Activated naive CD8-positive, alpha-beta T cell treated with anti-CD3 and anti-CD28 coated beads for 36 hours (primary cell): ENCODE results near the gene CCT4. TPM values are rescaled to one million over a fixed set of nuclear protein-coding genes. Genes with fewer than 3 reads are reported as not detected.
"Not testable (repeated sequence)": the region's sequence is repeated elsewhere in the genome, so short reads cannot be mapped to it uniquely, and the experiment has no call there.

Source experiments
- DNase-seq: peaks from one replicate; pipeline ENCODE4 v3.0.0; 2021
- H3K27ac Mint-ChIP-seq: one replicate; pipeline ENCODE4 v1.8.0; 2022; ENCODE audit warnings: mild to moderate bottlenecking, moderate library complexity, mixed read lengths
- H3K27me3 Mint-ChIP-seq: one replicate; pipeline ENCODE4 v1.8.0; 2022; ENCODE audit warnings: mild to moderate bottlenecking, mixed read lengths
- H3K36me3 Mint-ChIP-seq: one replicate; pipeline ENCODE4 v1.8.0; 2021; ENCODE audit warnings: mild to moderate bottlenecking, mixed read lengths
- H3K4me1 Mint-ChIP-seq: one replicate; pipeline ENCODE4 v1.8.0; 2021; ENCODE audit warnings: mixed read lengths
- H3K4me3 Mint-ChIP-seq: one replicate; pipeline ENCODE4 v1.8.0; 2022; ENCODE audit warnings: mild to moderate bottlenecking, moderate library complexity, mixed read lengths
- H3K9me3 Mint-ChIP-seq: one replicate; pipeline ENCODE4 v1.8.0; 2022; ENCODE audit warnings: mixed read lengths
- total RNA-seq, 2 experiments: library from RNA; stranded (reverse); gene quantifications; one replicate each; pipeline ENCODE4 v1.2.3, GENCODE V29; 2021

The CCT4 gene
- 100 to 1,000 TPM; 389 to 409 TPM for total RNA-seq

GRCh38 chr2:61888267-61889055, at the start of gene CCT4:
CCT4 (minus strand) TSS chr2:61888656; CDS start chr2:61888507, 149 bp downstream.
- H3K9me3 Mint-ChIP-seq = no peaks in the 10 kb centered on the region
- peak; percentile 92 for DNase-seq

DNA sequence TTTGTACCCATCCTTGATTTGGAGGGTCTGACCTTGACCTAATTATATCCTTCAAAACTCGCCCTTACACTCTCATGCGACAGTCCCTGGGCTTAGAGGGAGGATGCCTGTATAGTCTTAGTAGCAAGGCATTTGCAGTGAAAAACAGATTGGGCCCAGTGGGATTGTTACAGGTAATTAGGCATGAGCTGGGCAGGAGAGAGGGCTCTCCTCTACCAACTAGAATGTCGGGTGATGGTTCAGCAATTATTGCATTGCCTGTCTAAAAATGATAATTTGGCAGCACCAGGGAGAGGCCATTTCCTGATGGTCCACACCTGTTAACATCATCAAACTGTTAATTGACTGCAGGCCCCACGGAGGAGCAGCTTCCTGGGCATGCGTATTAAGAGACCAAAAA, 49.4 kb upstream of the CCT4 start:
- Mint-ChIP-seq H3K27ac (no peak overlapping the region), H3K4me1 (peaks cover under 1% of the 10 kb centered on the region), H3K4me3 (no peak overlapping the region), H3K36me3 (peaks cover 4% of the 10 kb centered on the region), H3K9me3 (no peaks in the 10 kb centered on the region), H3K27me3 (no peaks in the 10 kb centered on the region)
- DNase-seq = no peak

More at GRCh38 chr2:61888267-61889055, at the start of gene CCT4:
- Mint-ChIP-seq H3K4me3 (peak within 1 kb of the TSS; percentile 98), H3K36me3 (peaks cover 38% of the 10 kb centered on the region), H3K4me1 (peaks cover 31% of the 10 kb centered on the region), H3K27me3 (no peaks in the 10 kb centered on the region), H3K27ac (peak within 1 kb of the TSS; percentile 99)

- Mint-ChIP-seq H3K4me1 (no peaks in the 10 kb centered on the region), H3K4me3 (no peak overlapping the region), H3K27me3 (no peaks in the 10 kb centered on the region), H3K27ac (no peak overlapping the region), H3K9me3 (no peaks in the 10 kb centered on the region), H3K36me3 (peaks cover 4% of the 10 kb centered on the region)
- DNase-seq = no peak
These were observed 48.6 kb upstream of the CCT4 start for GRCh38 chr2:61937098-61937497.

DNA sequence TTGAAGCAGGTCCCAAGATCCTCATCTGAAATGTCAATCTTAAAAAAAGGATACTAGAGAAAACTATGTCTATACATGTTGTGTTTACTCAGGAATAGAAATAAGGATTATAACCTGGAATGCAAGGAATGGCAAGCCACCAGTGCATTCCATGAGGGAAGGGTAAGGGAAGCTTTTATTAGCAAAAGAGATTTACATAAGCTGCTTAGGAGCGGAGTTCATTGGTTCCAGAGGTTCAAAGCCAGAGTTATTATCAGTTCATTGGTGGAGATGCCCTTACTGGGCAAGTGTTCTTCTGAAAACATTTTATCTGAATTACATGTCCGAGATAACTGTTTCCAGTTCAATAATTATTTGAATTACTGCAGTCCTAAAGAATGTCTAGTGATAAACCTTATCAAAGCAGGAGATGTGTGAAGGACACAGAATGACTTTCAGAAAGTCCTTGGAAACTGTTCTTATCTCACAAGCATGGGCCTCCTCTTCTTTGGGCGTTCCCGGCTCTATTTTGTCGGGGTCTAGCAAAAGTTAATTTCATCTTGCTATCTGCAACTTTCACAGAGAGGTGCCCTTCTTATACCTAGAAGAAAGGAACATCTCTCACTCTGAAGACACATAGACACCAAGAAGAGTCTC, 40.5 kb upstream of the CCT4 start:
- Mint-ChIP-seq H3K9me3 (no peaks in the 10 kb centered on the region), H3K27me3 (no peaks in the 10 kb centered on the region), H3K36me3 (peaks cover 9% of the 10 kb centered on the region), H3K4me3 (no peak overlapping the region), H3K27ac (no peak overlapping the region), H3K4me1 (peaks cover 2% of the 10 kb centered on the region)
- no peak for DNase-seq

- Mint-ChIP-seq H3K36me3 (peaks cover 9% of the 10 kb centered on the region), H3K4me1 (peaks cover 2% of the 10 kb centered on the region), H3K27me3 (no peaks in the 10 kb centered on the region), H3K4me3 (no peak overlapping the region), H3K9me3 (no peaks in the 10 kb centered on the region), H3K27ac (no peak overlapping the region)
- no peak for DNase-seq
These were observed 38.3 kb upstream of the CCT4 start for GRCh38 chr2:61926531-61927477.

DNA sequence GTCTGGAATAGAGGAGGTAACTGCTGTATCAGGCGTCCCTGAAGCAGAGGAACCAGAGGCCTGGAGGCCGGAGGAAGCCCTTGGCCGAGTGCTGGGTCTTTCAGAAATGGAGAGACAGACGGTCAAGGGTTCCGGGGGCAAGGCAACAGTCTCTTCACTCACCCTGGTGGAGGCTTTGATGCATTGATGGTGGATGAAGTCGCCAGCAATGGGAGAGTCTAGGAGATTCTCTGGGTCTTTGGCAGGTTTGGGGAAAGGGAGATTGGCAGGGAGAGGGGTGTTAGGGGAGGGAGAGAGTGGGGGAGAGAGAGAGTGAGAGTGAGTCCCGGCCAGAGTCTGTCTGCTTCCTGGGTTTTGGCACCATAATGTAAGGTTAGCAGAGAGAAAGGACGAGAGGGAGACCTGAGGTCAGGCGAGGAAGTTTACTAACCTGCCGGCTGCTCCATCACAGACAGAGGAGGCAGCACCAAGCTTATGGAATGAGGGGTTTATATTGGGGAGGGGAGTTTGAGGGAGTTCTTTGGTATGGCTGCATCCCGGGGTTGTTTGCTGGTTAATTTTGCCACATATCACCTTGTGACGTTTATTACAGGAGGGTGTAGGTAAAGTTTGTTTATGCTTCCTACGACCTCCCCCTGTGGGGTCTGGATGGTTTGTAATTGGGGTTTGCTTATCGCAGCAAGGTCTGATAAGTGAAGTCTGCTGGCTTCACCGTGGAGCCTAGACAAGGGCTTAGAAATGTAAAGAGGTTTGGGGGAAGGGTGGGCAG, 36.6 kb upstream of the CCT4 start:
- H3K4me1 Mint-ChIP-seq = no peaks in the 10 kb centered on the region
- no peak overlapping the region for H3K4me3 Mint-ChIP-seq
- no peak for DNase-seq
- H3K9me3 Mint-ChIP-seq = no peaks in the 10 kb centered on the region
- peaks cover 9% of the 10 kb centered on the region for H3K36me3 Mint-ChIP-seq
- H3K27me3 Mint-ChIP-seq = no peaks in the 10 kb centered on the region
- H3K27ac Mint-ChIP-seq = no peak overlapping the region

GRCh38 chr2:61922714-61923113, 34.3 kb upstream of the CCT4 start:
- Mint-ChIP-seq H3K27ac (no peak overlapping the region), H3K27me3 (no peaks in the 10 kb centered on the region), H3K4me3 (no peak overlapping the region), H3K9me3 (no peaks in the 10 kb centered on the region), H3K4me1 (no peaks in the 10 kb centered on the region), H3K36me3 (peaks cover 9% of the 10 kb centered on the region)
- DNase-seq = no peak

- Mint-ChIP-seq H3K36me3 (peaks cover 4% of the 10 kb centered on the region), H3K27me3 (no peaks in the 10 kb centered on the region), H3K4me1 (no peaks in the 10 kb centered on the region), H3K27ac (no peak overlapping the region), H3K4me3 (no peak overlapping the region), H3K9me3 (no peaks in the 10 kb centered on the region)
- no peak for DNase-seq
These were observed 32.1 kb upstream of the CCT4 start for GRCh38 chr2:61920548-61920947.

GRCh38 chr2:61914794-61915193, 26.3 kb upstream of the CCT4 start:
- not testable (repeated sequence) for H3K27me3 Mint-ChIP-seq, H3K4me3 Mint-ChIP-seq, H3K36me3 Mint-ChIP-seq, H3K27ac Mint-ChIP-seq, H3K4me1 Mint-ChIP-seq, H3K9me3 Mint-ChIP-seq, DNase-seq

DNA sequence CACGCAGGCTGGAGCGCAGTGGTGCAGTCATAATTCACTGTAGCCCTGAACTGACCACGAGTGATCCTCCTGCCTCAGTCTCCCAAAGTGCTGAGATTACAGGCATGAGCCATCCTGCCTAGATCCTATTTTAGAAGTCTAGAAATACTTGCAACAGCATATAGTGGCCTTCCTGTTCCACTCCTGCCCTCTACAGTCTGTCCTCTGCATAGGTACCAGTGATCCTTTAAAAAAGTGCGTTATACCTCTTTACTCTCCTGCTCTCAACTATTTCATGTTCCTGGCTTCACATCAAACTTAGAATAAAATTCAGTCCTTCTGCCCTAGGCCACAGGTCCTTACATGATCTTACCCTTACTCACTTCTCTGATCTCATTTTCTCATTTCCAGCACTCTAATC, 23.1 kb upstream of the CCT4 start:
- peaks cover 15% of the 10 kb centered on the region for H3K4me1 Mint-ChIP-seq
- no peaks in the 10 kb centered on the region for H3K9me3 Mint-ChIP-seq
- H3K27me3 Mint-ChIP-seq = no peaks in the 10 kb centered on the region
- no peak overlapping the region for H3K27ac Mint-ChIP-seq
- H3K36me3 Mint-ChIP-seq = peaks cover 2% of the 10 kb centered on the region
- H3K4me3 Mint-ChIP-seq = no peak overlapping the region
- no peak for DNase-seq

DNA sequence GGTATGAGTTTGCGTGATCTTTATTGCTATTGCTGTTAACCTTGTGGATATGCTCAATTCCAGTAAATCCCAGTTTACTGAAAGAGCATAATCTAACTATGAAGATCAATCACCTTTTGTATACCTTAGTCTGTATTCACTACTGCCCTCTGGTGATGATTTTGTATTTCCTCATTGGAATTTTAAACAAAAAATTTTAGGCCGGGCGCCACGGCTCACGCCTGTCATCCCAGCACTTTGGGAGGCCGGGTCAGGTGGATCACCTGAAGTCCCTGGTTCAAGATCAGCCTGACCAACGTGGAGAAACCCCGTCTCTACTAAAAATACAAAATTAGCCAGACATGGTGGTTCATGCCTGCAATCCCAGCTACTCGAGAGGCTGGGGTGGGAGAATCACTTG, 22.1 kb upstream of the CCT4 start:
- Mint-ChIP-seq H3K4me1 (peaks cover 19% of the 10 kb centered on the region), H3K36me3 (peaks cover 2% of the 10 kb centered on the region), H3K27ac (no peak overlapping the region), H3K4me3 (no peak overlapping the region), H3K27me3 (no peaks in the 10 kb centered on the region), H3K9me3 (no peaks in the 10 kb centered on the region)
- DNase-seq = no peak

DNA sequence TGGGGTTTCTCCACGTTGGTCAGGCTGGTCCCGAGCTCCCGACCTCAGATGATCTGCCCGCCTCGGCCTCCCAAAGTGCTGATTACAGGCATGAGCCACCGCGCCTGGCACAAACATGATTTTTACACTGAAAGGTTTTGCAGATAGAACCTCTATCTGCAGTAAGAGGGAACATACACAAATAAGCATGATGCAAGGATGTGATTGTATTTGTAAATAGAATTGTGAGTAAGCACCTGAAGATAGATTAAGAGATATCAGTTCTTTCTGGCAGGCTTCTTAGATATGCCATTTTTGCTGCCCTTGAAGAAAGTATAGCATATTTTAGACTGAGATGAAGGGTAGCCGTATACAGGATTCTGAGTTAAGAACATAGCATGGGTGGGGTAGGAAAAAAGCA, 20.7 kb upstream of the CCT4 start:
- Mint-ChIP-seq H3K4me1 (peaks cover 22% of the 10 kb centered on the region), H3K27ac (peak overlapping the region; percentile 8), H3K27me3 (no peaks in the 10 kb centered on the region), H3K9me3 (no peaks in the 10 kb centered on the region), H3K4me3 (no peak overlapping the region), H3K36me3 (peaks cover 2% of the 10 kb centered on the region)
- DNase-seq = no peak

DNA sequence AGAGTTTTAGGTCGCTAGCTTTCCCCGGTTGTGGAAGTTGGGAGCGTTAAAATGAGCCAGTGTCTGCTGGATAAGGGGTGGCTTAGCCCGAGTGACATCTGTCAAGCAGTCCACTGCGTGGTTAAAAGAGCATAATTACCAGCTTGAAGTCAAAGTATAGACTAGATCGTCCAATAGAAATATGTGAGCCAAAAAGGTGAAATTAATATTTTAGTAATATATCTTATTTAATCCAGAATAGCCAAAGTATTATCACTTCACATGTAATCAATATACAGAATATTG, 17.7 kb upstream of the CCT4 start:
- peak overlapping the region; percentile 83 for H3K27ac Mint-ChIP-seq
- peak overlapping the region; percentile 99 for H3K4me3 Mint-ChIP-seq
- no peaks in the 10 kb centered on the region for H3K9me3 Mint-ChIP-seq
- no peak for DNase-seq
- H3K27me3 Mint-ChIP-seq = no peaks in the 10 kb centered on the region
- peaks cover 22% of the 10 kb centered on the region for H3K4me1 Mint-ChIP-seq
- H3K36me3 Mint-ChIP-seq = no peaks in the 10 kb centered on the region

DNA sequence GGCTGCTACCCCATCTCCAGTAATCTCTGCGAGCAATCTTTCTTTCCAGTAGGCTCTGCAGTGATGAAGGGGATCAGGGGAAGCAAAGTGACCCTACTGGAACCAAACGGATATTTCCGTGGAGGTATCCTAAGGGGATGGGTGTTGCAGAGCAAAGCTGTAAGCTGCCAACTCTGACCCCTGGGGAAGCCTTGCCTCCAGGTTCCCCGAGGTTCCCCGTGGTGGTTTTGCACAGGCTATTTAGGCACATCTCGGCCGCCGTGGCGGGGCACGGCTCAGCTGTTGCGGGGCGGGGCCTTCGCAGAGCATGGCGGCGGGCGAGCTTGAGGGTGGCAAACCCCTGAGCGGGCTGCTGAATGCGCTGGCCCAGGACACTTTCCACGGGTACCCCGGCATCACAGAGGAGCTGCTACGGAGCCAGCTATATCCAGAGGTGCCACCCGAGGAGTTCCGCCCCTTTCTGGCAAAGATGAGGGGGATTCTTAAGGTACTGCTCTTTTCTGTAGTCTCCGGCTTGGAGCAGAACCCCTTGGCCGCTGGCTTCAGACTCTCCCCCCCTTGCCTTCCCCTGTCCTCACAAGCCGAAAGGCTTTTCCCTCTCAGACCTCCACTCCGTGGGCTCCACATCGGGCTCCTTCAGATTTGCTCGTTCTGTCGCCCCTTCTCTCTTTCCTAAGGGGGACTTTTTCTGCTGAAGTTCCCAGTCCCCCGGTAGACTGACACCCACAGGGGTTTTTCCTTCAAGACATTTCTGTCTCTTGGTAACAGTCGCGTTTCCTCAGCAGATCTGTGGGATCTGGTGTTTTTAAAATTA, 17.1 kb upstream of the CCT4 start, which contains the start of gene COMMD1:
COMMD1 (plus strand) TSS at position 303 of the 814 bp plus-strand sequence; CDS start at position 308, 5 bp downstream.
- Mint-ChIP-seq H3K36me3 (no peaks in the 10 kb centered on the region), H3K4me1 (peaks cover 22% of the 10 kb centered on the region), H3K27me3 (no peaks in the 10 kb centered on the region), H3K9me3 (no peaks in the 10 kb centered on the region), H3K27ac (peak within 1 kb of the TSS; percentile 83), H3K4me3 (peak within 1 kb of the TSS; percentile 99)
- peak; percentile 86 for DNase-seq
